Sigmoid colon (tissue), 3 donors: ENCODE data around the gene MAGEF1.

Experiments
- CTCF ChIP-seq, 4 experiments: fragments of 450-650 bp in 3 of 4; fragments of 200-600 bp in 1 of 4; IDR thresholded peaks; one replicate each; pipeline ENCODE4 v1.5.1; 2016 to 2019; ENCODE audit warnings: antibody characterized with exemption in 4 of 4, mild to moderate bottlenecking in 3 of 4, moderate library complexity in 2 of 4
- POLR2A ChIP-seq, 2 donors: fragments of 450-650 bp; IDR thresholded peaks; one replicate each; pipeline ENCODE4 v1.6.1; 2016; ENCODE audit warnings: antibody characterized with exemption in 2 of 2, mild to moderate bottlenecking in 2 of 2, moderate library complexity in 2 of 2

- TF ChIP-seq CTCF (IDR thresholded peaks at IDR 0.05) (peak; percentile 42 to 75 (median 57)), POLR2A (IDR thresholded peaks at IDR 0.05) (no peak)
Observed at GRCh38 chr3:184727357-184728009, 15.6 kb upstream of the MAGEF1 start.
